GM21367 (cell line): ENCODE data around the gene PTCD3.

Source experiments
- ATAC-seq: cut with Tn5 transposase; IDR thresholded peaks from one replicate; pipeline ENCODE4 v1.9.1; 2021; ENCODE audit not compliant: unreplicated experiment

Gene PTCD3

DNA sequence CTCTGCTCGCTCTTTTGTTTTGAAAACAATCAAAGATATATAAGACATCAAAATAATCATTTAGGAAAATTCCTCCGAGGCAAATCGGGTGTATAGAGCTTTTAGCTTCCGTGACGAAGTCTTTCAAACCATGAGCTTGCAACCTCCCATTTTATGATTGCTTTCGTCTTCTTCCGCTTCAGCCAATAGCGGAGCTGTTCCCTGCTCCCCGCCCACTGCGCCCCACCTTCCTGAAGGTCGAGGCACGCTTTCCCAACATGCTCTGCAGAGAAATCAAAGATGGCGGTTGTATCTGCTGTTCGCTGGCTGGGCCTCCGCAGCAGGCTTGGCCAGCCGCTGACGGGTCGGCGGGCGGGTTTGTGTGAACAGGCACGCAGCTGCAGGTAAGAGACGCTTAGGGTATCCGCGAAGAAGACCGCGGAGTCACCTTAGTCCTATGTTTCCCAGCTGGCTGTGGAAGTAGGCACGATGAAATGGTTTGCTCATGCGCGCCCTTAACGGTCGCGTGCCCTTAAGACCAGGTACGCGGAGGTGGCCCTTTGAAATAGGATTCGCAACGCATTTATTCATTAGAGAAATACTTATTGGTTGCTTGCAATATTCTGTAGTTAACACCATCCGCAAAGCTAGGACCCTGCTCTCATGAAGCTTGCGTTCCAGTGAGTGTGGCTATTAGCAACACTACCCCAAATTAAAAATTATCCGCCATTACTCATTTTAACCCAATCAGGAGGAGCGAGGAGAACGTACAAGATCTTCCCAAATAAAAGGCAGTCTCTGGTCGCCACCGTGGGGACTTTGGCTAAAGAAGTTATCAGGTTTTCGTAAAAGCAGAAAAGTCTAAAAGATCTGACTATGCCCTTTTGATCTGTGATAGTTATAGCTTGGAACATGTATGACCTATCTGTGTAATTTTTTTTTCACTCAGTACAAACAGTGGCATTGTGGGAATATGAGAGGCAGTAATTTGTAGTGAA is at the start of gene PTCD3:
TSS of gene PTCD3 (plus strand) at position 267 of the 977 bp plus-strand sequence. CDS start at position 280, 13 bp downstream.
- peak; percentile 83 for ATAC-seq

DNA sequence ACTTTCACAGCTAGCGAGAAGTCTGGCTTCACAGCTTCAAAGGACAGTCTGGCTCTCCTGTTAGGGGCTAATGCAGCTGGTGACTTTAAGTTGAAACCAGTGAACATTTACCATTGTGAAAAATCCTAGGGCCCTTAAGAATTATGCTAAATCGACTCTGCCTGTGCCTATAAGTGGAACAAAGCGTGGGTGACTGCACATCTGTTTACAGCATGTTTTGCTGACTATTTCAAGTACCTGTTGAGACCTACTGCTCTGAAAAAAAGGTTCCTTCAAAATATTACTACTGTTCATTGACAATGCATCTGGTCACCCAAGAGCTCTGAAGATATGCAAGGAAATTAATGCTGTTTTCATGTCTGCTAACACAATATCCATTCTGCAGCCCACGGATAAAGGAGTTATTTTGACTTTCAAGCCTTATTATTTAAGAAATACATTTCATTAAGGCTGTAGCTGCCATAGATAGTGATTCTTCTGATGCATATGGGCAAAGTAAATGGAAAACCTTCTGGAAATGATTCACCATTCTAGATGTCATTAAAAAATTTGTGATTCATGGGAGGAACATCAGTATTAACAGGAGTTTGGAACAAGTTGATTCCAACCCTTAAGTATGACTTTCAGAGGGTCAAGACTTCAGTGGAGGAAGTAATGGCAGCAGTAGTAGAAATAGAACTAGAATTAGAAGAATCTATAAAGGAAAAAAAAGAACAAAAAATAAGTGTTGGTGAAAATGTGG is 49.3 kb upstream of the PTCD3 start:
- no peak for ATAC-seq

DNA sequence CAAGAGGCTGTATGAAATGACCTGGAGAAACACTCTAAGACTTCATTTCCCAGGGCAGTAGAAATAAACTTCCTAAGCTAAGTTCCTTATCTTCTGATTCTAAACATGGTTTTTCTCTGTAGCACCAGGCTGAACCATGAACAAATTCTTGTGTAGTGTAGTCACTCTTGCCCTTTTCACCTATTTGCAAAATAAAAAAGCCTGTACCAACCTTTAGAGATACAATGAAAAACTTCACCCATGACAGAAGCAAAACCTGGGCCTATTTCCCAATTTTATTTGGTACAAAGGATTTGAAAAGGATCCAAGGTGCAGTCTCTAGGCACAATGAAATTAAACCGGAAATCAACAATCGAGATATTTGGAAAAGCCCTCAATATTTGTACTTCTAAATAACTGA is 44.0 kb upstream of the PTCD3 start:
- ATAC-seq, result no peak

DNA sequence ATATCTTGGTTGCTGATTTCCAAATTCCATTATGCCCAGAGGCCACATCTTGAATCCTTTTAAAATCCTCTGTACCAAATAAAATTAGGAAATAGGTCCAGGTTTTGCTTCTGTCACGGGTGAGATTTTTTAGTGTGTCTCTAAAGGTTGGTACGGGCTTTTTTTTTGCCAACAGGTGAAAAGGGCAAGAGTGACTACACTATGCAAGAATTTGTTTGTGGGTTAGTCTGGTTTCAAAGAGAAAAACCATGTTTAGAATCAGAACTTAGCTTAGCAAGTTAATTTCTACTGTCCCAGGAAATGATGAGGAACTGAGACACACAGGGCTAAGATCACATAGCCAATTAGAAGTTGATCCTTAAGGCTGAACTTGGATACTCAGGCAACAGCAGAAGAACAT is 42.0 kb upstream of the PTCD3 start:
- ATAC-seq, result no peak

DNA sequence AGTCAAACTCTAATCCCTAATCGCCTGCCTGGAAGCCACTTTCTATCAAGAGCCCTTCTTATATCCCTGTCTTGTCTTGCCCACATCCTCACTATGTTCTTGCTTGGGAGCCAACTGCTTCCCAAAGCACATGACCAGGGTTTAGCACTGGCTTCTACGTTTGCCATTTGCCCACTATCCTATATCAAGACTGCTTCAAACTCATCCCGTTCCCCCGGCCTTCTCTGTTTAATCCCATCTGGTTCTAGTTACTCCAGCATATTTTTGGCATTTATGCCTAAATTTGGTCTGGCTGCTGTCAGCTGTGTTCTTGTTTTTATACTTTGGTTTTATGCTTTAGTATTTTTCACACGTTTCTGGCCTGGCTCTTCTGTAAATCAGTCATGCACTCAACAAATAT is 40.5 kb upstream of the PTCD3 start:
- ATAC-seq, result no peak

DNA sequence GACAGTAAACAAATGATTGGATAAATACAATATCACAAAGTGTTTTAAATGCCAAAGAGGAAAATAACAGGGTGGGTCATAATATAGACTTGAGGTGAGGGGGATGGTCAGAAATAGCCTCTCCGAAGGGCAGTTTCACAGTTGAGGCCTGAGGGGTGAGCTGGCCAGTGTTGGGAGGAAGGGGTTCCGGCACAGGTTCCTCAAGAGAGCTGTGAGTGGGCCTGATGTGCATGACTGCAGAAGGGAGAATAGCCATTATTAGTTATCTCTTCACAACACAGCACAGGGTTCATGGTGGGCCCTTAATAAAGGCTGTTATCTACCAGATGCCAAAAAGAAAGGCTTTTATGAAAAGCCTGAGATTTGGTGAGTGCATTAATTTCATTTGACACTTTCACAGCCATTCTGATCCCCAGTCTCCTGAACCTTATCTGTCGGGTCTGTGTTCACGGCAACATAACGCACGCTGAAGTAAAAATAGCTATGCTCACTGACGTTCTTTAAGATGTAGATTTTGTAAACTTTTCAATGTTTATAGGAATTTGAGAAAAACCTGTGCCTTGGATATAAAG is 39.9 kb upstream of the PTCD3 start:
- no peak for ATAC-seq

DNA sequence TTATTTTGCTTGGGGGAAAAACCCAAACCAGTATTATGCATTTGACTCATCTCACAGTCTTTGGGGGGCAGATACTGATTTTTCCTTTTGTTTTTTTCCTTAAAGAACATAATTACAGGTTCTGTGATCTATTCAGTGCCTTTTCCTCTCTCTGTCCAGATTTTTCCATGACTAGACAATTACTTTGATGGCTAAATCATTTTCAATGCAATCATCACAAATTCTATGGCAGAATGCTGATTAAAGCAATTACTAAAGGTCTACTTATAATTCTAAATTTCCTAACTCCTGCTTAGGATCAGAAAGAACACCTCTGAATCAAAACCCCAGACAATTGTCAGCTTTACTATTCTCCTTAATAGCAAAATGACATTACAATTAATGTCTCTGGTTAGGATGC is 39.1 kb upstream of the PTCD3 start:
- ATAC-seq, result no peak

DNA sequence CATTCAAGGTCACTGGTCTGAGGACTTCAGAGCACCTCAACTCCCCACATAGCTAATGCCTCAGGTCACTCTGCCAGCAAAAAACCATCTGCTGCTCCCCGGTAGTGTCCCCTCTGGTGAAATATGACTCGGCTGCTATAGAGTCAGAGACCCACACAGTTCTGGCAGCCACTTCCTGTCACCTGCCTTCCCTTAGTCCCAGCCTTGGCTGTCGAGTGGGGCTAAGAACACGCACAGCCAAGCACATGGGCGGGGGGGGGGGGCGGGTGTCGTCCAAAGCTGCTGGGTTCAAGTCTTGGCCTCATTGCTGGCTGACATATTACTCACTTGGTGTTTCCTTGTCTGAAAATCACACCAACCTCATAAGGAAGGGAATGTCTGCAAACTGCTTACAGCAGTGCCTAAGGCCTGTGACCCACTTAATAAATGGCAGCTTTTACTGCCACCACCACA is 37.9 kb upstream of the PTCD3 start:
- ATAC-seq, result no peak

DNA sequence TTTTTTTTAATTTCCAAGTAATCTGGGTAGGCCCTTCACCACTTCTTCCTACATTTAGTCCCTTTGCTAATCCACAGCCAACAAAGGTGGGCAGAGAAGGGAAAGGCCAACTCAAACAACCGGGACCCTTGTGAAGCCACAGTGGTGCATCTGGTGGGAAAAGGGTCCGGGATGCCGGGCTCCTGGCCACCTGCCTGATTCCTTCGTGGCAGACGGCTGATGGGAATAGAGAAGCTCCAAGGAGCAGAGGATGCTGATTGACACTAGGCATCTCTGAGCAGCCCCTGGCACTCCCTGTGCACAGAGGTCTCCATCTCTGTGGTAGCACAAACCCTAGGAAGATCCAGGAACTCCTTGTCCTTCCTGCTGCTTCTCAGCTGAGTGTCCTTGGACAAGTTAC is 37.4 kb upstream of the PTCD3 start:
- no peak for ATAC-seq

DNA sequence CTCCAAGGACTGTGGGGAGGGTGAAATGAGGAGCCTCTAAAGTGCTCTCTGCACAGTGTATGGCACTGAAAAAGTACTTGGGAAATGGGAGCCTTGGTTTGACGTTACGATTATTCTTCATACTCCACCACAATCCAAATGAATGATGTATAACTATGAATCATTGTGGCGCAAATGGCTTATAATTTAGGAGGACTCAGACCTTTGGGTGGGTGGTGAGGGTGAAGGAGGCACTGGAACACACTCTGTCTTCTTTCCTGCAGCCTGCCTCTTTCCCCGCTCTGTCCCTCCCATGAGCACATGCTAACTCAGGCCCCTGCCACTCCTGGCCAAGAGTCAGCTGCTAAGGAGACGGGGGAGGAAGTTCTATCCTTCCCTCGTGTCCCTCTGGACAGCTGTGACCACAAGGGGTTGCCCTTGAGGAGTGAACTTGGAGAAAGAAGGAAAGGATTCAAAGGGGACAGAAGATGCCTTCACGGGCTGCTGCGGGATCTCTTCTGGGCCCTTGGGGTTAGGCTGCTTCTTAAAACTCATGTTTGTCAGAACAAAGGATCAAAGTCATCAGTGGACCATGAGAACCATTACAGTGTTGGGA is 36.8 kb upstream of the PTCD3 start:
- ATAC-seq, result no peak

DNA sequence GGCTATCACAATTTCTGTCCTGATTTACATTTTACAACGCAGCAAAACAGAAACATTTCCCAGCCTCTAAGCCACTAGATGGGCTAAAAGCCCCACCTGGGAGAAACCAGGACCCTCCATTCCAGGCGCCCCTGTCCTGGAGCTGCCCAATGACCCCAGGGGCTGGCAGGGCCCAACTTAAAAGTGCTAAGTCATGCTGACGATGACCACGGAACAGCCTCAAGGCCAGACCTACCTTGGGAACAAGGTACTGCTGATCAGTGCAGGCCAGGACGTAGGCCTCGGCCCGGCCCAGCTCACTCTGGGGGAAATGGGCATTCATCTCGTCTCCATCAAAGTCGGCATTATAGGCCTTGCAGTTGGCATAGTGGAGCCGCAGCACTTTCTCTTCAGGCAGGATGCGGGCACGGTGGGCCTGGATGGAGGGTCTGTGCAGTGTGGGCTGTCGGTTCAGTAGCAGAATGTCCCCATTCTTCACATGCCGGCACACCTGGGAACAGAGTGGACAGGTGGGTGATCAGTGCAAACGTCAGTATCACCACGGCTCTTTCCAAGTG is 36.2 kb upstream of the PTCD3 start:
- ATAC-seq, result no peak

DNA sequence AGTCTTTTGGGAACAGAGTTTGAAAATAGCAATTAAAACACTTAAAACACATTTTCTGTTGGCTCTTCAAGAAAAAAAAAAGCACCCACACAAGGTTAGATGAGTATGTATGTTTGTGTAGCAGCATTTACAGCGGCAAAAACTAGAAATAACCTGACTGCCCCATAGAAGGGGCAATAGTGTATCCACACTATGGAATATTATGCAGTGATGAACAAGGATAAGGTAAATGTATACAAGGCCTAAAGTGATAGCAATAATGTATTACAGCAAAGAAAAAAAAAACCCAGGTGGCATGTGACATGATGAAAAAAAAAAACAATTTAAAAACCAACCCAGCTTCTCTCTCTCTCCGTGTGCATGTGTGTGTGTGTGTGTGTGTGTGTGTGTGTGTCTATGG is 35.2 kb upstream of the PTCD3 start:
- ATAC-seq, result no peak

DNA sequence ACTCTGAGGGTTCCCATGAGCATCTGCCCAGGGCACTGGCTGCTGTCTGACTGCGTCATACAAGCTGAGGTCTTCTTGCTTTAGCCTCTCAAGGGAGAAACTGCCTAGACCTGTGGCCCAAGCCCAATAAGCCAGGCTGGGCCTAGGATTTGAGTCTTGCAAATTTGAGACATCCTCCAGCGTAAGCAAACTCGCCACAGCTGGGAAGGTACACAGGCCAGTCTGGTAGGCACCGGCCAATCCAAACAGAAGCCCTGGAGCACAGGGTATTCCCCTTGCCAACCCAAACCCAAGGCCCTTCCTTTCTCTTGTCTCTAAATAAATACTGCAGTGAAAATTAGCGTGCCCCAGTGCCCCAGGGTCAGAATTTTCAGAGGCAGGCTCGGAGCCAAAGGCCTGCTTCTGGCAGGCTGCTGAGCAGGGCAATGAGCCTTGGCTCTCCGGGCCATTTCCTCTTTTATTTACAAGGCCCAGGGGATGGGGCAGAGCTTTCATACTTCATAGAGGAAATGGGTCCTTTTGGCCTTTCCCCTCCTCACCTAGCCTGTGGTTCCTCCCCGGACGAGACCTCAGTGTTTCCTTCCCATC is 33.7 kb upstream of the PTCD3 start:
- ATAC-seq, result peak; percentile 55

DNA sequence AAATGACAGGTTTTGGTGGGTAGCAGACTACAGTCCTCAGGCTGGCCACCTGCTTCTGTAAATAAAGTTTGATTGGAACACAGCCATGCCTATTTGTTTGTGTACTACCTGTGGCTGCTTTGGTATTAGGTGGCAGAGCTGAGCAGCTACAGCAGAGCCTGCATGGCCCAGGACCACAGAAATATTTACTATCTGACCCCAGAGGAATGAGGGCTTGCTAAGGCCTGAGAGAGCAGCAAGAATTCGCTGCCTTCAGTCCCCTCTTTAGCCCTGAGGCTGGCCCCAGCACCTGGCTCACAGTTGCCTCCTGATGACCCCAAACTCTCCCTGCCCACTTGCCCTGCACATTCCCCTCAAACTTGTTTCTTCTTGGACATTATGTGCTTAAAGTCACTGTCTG is 32.8 kb upstream of the PTCD3 start:
- no peak for ATAC-seq

DNA sequence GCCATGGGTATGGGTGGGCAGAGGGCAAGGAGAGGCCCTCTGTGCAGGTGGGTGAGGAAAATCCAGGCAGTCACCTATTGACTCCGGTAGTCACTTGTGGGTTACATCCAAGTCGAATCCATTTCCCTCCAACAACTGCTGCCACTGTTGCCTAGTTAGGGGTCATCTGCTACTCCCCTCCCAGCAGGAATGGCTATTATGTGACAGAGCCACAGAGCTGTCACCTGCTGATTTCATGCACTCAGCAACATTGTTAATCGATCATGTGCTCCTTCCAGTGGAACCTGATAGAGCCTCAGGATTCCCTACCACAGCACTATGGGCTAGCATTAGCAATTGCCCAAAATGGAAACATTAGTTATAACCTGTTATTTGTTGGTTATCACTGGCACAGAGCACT is 31.8 kb upstream of the PTCD3 start:
- ATAC-seq, result no peak

DNA sequence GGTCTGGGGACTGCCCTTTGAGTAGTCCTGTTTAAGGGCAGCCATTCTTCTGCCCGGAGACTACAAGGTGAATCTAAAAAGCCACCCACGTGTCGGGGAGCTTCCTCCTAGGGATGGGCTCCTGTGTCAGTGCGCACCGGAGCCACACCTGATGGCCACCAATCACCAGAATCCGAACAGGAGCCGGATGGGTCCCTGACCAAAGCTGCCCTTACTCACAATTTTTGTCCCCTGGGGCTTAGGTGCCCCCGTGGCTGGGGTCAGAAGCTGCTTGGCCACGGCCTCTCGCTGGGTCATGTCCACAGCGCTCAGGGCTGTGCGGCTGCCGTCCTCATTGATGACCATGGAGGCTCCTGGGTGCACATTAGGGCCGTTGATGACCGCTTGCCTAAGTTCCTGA is 31.2 kb upstream of the PTCD3 start:
- ATAC-seq, result no peak

DNA sequence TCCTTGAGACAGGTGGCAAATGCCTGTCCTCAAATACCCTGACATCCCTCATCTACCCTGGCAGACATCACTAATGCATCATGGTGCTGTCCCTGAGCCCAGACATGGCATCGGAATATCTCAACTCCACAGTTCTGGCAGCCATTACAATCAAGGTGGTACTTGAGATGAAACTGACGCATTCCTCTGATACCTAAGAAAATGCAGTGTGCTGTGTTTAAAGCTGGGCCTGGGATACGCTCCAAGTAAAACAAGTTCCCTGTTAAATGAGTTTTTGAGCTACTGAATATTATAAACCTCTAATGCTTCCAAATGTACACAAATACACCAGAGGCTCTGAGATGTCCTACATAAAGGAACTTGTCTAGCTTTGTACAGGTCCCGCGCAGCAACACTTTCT is 30.1 kb upstream of the PTCD3 start:
- ATAC-seq, result no peak

DNA sequence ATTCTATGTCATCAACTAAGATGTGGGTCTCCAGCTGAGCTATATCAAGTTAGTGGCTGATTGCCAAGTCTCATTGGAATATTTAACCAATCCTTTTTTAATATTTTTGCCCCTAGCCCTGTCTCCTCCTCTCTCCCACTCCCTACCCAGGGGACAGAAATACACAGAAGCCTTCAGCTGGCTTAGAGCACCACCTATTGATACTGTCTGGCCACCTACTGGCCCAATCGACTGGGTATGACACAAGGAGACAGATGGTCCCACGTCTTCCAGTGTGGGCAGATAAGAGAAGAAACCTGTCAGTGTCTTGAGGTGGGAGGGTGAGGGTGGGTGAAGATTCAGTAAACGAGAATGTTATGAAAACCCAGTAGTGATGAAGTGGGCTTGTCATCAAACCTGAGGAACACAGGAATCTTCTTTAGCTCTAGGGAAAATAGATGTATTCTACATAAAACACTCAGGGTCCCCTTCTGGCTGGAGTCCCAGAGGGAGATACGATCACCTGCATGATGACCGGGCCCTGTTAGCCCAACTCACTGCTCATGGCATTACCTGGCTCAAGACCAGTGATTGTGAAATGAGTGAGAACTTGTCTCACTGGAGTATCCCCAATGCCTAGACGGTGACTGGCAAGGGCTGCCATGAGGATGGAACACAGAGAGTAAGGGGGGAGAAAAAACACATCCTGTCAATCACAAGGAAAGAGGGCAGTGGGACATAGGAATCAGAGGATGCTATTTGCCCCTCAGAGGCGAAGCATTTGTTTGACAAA is 27.1 kb upstream of the PTCD3 start:
- ATAC-seq, result no peak

DNA sequence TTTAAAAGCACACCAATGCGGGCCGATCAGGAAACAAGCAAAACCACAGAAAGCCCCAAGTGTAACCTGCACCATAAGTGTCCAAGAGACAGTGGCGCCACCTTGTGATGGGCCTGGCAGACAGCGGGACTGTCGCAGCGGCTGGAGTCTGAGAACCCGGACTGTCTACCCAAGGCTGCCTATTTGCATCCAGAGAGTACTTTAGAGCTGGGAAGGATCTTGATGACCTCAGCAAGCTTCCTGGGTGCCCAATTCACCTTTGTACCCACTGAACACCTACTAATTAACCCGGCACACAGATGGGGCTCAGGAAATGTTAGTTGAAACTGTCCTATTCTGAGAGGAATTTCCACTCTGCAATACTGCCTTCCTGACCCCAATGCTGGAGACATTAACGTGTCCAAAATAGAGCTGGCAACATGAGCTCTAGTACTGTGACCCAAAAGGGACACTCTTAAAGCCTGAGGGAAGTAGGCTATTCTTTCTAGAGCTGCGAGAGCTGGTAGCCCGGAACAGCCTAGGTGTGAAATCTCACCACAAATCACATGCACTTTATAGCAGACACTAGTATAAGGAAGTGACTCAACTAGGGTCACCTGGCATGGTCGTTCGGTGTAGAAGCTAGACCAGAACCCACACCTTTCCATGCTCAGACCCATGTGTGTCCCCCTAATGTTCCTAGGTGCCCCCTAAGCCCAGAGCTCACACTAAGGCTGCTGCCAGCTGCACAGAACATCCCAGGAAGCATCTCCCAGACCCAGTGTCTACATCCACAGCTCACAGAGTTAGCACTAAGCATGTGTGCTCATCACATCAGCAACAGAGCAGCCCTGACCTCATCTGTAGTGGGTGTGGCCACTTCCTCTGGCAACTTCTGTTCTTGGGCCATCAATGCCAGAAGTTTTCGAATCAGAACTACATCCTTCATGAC is 25.8 kb upstream of the PTCD3 start:
- peak; percentile 73 for ATAC-seq
